Retinal pigment epithelial cell (primary cell): ENCODE data around the gene FBLN5.

Experiments used
- DNase-seq: peaks from one replicate; pipeline ENCODE4 v3.0.0-alpha.2; 2010; ENCODE audit warnings: low read depth
- H3K4me3 ChIP-seq: 2 replicates; pipeline ENCODE4 v1.5.1; 2011; ENCODE audit warnings: mild to moderate bottlenecking, low read length, control low read depth, moderate library complexity
- CTCF ChIP-seq: conservative IDR thresholded peaks from 2 replicates; pipeline ENCODE4 v1.5.1; 2011; ENCODE audit warnings: low read depth, low read length, control low read depth, inconsistent platforms

Gene FBLN5

DNA sequence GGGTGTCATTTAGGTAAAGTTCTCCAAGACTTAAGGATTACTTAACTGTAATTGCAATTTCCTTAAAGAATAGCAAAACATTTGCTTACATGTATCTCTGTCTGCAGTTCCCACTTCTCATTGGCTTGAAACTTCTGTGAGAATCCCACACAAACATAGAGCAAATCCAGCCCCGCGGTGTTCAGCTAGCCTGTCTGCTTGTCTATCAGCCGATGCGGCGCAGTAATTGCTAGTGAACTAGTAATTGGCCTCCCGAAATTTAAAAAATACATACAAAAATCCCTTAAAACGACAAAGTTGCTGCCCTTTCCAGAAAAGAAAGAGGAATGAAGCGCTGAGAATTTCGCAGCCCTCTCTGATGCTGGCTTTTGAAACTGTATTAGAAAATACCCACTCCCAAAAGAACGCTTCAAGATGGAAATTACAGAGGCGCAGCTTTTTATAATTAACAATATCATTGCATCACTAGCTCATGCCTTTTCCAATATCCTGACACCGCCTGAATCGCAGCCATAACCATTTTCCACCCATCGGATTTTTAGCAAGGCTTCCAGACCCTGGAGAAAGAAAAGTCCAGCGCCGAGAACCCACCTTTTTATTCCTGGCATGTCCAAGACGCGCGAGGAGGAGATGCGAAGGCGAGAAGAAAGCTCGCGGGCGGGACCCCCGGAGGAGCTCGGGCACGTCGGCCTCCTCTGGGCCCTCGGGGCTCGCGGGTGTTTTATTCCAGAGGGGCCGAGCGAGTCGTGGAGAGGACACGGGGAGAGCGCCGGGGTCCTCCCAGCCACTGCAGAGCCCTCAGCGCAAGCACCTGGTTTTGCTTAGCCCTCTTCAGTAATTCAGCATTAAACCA lies 646 bp downstream of the FBLN5 start:
- DNase-seq = no peak

GRCh38 chr14:91945751-91946621 lies 1.5 kb downstream of the FBLN5 start:
- TF ChIP-seq CTCF = no peak
- peak overlapping the region; percentile 62 for H3K4me3 ChIP-seq
- DNase-seq = no peak

More for the DNA sequence above, 646 bp downstream of the FBLN5 start:
- no peak for TF ChIP-seq CTCF
- H3K4me3 ChIP-seq = peak overlapping the region; percentile 62

DNA sequence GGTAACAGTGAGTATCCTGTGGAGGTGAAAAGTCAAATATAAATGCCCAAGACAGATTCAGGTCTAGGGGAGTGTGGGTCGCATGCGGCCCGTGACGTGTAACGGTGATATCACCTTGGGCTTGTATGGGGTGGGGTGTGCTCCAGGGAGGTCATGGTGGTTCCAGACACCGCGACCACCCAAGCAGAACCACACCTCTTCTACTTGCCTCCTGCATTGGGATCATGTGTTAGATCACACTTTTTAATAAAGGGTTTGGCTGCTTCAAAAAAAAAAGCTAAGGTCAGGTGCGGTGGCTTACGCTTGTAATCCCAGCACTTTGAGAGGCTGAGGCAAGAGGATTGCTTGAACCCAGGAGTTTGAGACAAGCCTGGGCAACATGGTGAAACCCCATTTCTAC lies 4.5 kb downstream of the FBLN5 start:
- H3K4me3 ChIP-seq = no peak overlapping the region
- DNase-seq = no peak
- TF ChIP-seq CTCF = no peak

GRCh38 chr14:91942128-91942527 lies 5.4 kb downstream of the FBLN5 start:
- DNase-seq = no peak
- TF ChIP-seq CTCF = no peak
- H3K4me3 ChIP-seq = no peak overlapping the region

- H3K4me3 ChIP-seq = no peak overlapping the region
- no peak for DNase-seq
- no peak for TF ChIP-seq CTCF
Measured at GRCh38 chr14:91940209-91940608, 7.3 kb downstream of the FBLN5 start.

- no peak for TF ChIP-seq CTCF
- no peak overlapping the region for H3K4me3 ChIP-seq
- DNase-seq = no peak
Measured at GRCh38 chr14:91935586-91935985, 11.9 kb downstream of the FBLN5 start.
